CD4-positive, alpha-beta T cell treated with Interleukin-1 beta for 1 hour (primary cell): Measurements from ENCODE around the gene MYO9A.
"Not testable (repeated sequence)": the region's sequence is repeated elsewhere in the genome, so short reads cannot be mapped to it uniquely, and the experiment has no call there.

Source experiments
- DNase-seq, 2 donors: peaks; one replicate each; pipeline ENCODE4 v3.0.0-alpha.2; 2020 to 2022

The MYO9A gene

GRCh38 chr15:72136170-72137051, 18.5 kb upstream of the MYO9A start:
- DNase-seq, result no peak

- no peak for DNase-seq
These were observed 17.8 kb upstream of the MYO9A start for GRCh38 chr15:72135719-72136118.

DNA sequence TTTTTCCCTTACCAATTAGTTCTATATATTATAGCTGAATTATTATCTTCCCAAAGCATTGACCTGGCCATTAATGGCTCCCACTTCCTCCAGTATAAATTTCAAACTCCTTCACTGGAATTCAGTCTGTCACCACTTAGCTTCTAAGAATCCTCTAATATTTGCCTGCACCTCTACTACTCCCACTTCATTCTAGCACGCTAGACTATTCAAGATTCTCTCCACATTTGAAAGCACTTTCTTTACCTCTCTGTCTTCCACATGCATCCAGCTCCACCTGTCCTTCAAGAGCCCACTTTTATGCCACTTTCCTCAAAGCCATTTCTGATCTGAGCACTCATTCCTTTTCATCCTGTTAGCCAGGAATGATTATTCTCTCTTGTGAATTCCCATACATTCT, 15.3 kb upstream of the MYO9A start:
- no peak for DNase-seq

DNA sequence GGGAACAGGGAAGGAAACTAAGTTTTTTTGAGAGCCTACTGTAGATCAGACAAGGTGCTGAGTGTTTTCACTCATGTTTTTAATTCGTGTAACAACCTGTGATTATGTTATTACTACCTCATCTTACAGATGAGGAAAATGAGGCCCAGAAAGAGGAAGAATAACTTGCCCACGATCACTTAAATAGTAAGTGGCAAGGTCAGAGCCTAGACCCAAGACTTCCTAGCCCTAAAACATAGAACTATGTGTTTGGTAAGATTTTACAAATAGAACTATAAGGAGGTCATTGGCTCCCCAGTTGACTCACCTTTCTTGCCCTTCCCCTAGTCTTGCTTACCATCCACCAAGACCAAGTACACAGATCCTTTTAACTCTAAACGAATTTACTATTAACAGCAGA, 14.0 kb upstream of the MYO9A start:
- DNase-seq, result no peak

DNA sequence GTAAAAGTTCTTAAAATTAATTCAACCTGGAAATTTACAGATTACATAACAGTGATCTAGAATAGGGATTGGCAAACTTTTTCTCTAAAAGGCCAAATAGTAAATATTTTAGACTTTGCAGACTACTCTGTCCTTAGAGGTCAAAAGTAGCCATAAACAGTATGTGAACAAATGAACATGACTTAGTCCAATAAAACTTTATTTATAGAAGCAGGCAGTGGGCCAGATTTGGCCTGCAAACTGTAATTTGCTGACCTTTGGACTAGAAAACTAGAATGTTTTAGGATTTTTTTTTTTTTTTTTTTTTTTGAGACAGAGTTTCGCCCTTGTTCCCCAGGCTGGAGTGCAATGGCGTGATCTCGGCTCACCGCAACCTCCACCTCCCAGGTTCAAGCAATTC, 12.3 kb upstream of the MYO9A start:
- no peak for DNase-seq

DNA sequence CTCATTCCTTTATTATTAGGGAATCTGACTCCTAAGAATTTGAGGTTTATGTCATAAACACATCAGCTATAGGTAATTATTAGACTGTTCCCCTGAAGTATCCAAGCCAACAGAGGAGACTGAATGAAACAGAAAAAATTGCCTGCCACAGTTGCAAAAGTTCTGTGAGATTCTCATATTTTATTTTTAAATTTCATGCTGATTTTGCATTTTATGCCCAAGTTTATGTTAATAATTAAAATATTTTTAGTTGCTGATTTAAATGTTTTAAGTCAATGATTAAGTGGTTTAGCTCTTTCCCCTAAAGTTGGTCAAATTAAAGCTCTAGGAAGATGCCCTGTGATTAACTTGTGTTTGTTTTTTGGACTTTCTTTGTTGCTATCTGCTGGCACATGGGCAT, 10.4 kb upstream of the MYO9A start:
- DNase-seq, result no peak

DNA sequence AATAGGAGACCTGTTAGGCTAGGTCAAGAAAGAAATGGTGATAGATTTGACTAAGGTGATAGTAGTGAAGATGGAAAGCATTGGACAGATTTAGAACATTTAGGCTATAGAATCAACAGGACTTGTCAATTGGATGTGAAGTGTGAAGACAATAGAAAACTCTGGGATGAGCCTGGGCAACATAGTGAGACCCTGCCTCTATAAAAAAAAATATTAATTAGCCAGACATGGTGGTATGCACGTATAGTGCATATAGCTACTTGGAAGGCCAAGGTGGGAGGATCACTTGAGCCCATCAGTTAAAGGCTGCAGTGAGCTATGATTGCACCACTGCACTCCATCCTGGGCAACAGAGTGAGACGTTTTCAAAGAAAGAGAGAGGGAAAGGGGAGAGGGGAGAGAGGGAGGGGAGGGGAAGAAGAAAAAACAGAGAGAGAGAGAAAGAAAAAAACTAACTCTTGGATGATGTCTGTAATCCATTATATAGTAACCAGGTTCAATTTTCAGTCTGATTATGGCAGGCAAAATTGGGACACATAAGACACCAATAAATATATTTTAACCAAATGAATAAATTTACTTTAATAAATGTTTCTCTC, 9.9 kb upstream of the MYO9A start:
- no peak for DNase-seq

- DNase-seq, result no peak
These were observed 6.3 kb upstream of the MYO9A start for GRCh38 chr15:72124218-72124617.

- peak; percentile 65 to 67 for DNase-seq
These were observed 399 bp downstream of the MYO9A start for GRCh38 chr15:72117486-72118016.

DNA sequence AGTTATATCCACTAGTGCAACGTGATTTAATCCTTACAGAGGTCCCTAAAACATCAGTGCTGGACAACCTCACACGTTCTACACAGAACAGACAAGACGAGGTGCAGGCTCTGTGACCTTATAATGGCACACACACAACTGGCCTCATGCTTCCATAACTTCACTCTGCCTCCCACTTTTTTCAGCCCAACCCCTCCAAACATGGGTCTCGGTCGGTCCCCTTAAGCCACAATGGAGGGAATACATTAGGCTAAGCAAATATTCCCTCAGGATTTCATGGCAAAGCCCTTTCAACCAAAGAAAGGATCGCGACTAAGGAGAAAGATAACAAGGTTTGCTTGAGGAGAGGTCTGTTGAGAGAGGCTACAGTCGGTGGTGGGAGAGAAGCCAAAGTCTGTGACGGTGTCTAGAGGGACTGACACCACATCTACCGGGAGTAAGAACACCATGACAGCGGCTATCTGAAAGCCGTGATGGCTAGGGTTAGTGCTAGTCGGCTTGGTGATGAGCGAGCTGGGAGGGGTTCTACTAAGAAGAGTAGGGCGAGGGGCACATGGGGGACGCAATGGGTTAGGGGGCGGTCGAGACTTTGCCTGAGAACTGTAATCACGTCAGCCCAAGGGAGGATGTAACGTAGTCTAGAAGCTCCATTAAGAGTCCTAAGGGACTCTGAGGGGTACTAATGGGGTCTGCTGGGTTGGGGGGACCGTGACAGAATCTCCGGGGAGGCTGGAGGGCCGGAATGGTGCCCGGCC, 1.0 kb downstream of the MYO9A start:
- DNase-seq, result peak in 1 of 2 donors; percentile 16

DNA sequence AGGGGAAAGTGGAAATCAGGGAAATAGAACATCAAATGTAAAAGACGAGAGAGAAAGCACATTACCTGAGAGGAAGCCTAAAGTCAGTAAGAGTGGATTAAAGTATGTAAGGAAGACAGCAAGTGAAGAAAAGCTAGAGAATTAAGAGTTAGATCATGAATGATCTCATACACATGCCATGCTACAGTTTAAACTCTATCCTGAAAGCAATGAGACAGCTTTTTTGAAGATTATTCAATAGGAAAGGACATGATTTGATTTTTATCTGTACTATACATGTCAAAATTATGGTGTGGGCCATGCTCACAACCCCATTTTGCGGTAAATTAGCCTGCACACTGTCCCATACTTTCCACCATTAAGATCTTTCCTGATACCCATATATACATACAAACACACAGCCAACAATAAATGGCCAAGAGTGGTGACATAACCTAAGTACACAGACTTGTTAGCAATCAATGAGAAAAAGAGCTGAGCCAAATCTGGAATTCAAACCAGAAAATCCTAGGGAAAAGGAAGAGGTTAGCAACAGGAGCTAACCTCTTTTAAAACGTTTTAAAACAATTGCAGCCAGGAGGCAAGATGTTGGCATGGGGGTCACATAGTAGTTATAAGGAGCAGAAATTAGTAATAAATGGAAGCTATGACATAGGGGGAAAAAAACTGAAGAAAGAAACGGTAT, 4.5 kb downstream of the MYO9A start:
- no peak for DNase-seq

- no peak for DNase-seq
These were observed 5.1 kb downstream of the MYO9A start for GRCh38 chr15:72112805-72113204.

GRCh38 chr15:72112116-72112515, 5.8 kb downstream of the MYO9A start:
- no peak for DNase-seq

DNA sequence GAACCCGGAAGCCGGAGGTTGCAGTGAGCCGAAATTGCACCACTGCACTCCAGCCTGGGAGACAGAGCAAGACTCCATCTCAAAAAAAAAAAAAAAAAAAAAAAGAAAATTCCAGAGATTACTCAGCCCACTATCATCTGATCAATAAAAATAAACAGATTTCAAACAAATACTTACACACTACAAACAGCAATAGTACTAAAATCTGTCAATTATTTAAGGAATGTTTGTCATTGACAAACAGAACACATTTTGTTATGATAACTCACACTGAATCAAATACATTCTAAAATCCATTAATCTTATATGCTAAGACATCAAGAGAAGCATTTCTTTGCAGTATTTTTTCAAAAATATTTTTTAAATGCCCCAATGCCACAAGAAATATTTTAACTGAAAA, 7.6 kb downstream of the MYO9A start:
- no peak for DNase-seq

DNA sequence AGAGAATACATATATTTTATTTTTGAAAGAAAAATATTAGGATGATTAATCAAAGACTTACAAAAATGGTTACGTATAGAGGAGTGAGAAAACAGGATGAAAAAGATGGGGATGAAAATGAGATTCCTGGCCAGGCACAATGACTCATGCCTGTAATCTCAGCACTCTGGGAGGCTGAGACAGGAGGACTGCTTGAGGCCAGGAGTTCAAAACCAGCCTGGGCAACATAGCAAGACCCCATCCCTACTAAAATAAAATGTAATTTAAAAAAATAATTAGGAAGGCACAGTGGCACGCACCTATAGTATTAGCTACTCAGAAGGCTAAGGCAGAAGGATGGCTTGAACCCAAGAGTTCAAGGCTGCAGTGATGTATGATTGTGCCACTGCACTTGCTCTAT, 11.9 kb downstream of the MYO9A start:
- DNase-seq, result no peak

DNA sequence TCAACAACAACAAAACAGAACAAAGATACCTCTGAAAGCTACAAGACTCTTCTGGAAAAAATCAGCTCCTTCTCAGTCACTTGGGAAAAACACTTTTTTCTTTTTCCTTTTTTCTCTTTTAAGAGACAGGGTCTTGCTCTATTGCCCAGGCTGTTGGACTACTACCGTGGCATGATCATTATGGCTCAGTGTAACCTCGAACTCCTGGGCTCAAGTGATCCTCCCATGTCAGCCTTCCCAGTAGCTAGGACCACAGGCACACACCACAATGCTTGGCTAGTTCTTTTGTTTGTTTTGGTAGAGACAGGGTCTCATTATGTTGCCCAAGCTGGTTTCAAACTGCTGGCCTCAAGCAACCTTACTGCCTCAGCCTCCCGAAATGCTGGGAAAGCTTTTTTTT, 12.8 kb downstream of the MYO9A start:
- DNase-seq, result no peak

DNA sequence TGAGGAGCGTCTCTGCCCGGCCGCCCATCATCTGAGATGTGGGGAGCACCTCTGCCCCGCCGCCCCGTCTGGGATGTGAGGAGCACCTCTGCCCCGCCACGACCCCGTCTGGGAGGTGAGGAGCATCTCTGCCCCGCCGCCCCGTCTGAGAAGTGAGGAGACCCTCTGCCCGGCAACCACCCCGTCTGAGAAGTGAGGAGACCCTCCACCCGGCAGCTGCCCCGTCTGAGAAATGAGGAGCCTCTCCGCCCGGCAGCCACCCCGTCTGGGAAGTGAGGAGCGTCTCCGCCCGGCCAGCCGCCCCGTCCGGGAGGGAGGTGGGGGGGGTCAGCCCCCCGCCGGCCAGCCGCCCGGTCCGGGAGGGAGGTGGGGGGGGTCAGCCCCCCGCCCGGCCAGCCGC, 17.4 kb downstream of the MYO9A start:
- DNase-seq, result not testable (repeated sequence)

DNA sequence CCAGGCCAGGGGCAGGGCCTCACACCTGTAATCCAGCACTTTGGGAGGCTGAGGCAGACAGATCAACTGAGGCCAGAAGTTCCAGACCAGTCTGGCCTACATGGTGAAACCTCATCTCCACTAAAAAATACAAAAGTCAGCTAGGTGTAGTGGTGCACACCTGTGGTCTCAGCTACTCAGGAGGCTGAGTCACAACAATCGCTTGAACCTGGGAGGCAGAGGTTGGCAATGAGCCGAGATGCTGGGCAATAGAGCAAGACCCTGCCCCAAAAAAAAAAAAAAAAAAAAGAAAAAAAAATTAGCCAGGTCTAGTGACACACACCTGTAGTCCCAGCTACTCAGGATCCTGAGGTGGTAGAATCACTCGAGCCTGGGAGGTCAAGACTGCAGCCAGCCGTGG, 18.8 kb downstream of the MYO9A start:
- no peak for DNase-seq

- no peak for DNase-seq
These were observed 19.9 kb downstream of the MYO9A start for GRCh38 chr15:72098040-72098439.

DNA sequence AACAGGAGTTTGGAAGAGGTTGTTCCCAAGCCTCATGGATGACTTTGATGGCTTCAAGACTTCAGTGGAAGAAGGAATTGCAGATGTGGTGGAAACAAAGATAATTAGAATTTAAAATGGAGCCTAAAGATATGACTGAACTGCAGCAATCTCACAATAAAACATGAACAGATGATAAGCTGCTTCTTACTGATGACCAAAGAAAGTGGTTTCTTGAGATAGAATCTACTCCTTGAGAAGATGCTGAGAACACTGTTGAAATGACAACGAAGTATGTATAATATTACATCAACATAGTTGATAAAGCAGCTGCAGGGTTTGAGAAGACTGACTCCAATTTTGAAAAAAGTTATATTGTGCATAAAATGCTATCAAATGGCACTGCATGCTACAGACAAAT, 21.2 kb downstream of the MYO9A start:
- DNase-seq, result no peak

GRCh38 chr15:72092691-72093090, 25.3 kb downstream of the MYO9A start:
- no peak for DNase-seq

DNA sequence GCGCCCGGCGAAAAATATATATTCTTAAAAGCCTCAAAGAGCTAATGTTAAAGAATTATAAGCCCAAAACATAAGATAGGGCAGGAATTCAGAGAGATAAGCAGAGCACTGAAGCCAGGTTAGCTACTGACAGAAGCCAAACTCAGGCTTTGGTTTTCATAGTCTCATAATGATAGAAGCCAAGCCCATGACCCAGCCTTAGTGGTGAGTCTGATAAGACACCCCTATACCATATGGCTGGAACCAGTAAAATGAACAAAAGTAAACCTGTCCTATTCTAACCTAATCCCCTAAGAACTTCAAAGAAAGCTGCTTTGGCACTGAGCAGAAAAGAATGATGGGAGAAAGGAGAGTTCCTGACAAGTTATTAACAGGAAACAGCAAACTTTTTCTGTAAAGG, 25.9 kb downstream of the MYO9A start:
- no peak for DNase-seq
